22Rv1 (cell line): ENCODE measurements around the gene WASF1.

Experiments
- H3K27ac ChIP-seq: fragments of 450-650 bp; 2 replicates; pipeline ENCODE4 v1.5.1; 2017
- CTCF ChIP-seq: fragments of 450-650 bp; IDR thresholded peaks from 2 replicates; pipeline ENCODE4 v1.5.1; 2017; ENCODE audit warnings: mild to moderate bottlenecking
- ZFX ChIP-seq: fragments of 450-650 bp; IDR thresholded peaks from 2 replicates; pipeline ENCODE4 v1.6.1; 2017; ENCODE audit warnings: antibody characterized with exemption, borderline replicate concordance

WASF1 gene

DNA sequence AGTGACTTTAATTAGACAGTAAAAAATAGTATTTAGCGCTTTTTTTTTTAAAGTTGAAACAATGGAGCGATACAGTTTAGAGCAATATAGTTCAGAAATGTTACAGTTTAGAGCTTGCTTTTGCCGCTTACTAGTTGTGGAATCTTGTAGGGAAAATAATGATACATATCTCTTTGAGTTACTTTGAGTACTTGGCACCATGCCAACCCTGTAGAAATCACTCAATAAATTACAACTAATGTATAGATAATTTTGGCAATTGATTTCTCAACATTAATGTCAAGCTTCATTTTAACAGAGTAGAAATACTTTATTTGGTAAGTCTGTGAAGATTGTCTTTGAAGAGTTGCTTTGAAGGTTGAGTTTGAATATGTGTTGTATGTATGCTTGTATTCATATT lies 28.2 kb upstream of the WASF1 start:
- H3K27ac ChIP-seq: no peak overlapping the region
- TF ChIP-seq ZFX: no peak
- no peak for TF ChIP-seq CTCF

DNA sequence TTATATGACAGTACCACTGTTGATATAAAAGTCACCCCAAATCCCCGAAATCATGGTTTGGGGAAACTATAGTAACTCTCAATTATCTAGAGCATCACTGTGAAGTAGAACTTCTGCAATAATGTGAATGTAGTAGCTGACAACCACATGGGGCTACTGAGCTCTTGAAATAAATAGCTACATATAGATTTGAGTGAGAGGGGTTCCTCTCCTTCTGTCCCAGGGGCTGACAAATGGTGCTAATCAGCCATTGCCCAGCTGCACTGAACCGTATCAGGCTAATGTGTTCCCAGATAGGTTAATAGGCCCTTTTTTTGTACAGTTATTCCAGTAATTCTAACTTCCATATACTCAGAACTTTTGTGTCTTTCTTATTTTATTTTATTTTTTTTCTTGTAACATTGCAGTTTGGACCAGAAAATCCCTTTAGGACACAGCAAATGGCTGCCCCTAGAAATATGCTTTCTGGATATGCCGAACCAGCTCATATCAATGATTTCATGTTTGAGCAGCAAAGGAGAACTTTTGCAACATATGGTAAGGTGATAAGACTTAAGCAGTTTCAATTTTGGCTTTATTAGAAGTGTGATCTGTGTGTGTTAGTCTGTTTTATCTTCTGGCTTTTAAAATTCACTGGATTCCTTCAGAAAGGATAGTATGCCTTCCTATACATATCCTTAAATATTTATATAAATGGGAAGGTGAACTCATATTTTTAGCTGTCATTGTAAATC lies 21.8 kb upstream of the WASF1 start:
- TF ChIP-seq CTCF: no peak
- no peak for TF ChIP-seq ZFX
- H3K27ac ChIP-seq: 0 out of 2 replicates have a peak overlapping the region, but pooled peaks have one; percentile 16

GRCh38 chr6:110198561-110198960 lies 19.1 kb upstream of the WASF1 start:
- H3K27ac ChIP-seq: no peak overlapping the region
- TF ChIP-seq CTCF: no peak
- TF ChIP-seq ZFX: no peak

GRCh38 chr6:110196874-110197273 lies 17.4 kb upstream of the WASF1 start:
- TF ChIP-seq ZFX (no peak), CTCF (no peak)
- no peak overlapping the region for H3K27ac ChIP-seq

DNA sequence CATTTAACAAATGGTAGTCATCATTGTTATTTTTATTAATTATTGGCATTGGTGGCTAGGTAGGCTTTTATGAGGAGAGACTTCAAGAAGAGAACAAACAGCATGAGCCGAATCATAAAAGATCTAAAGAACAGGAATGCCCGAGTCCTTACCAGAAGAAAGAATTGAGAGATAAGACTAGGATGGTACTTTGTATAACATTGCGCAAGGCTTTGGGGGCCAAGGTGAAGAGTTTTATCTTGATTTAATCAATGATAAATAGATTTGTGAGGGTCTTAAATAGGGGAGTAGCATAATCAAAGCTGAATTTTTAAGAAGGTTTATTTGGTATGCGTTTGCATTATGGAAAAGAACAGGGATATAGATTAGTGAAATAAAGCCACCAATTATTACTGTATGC lies 16.2 kb upstream of the WASF1 start:
- H3K27ac ChIP-seq: no peak overlapping the region
- TF ChIP-seq CTCF: no peak
- no peak for TF ChIP-seq ZFX

DNA sequence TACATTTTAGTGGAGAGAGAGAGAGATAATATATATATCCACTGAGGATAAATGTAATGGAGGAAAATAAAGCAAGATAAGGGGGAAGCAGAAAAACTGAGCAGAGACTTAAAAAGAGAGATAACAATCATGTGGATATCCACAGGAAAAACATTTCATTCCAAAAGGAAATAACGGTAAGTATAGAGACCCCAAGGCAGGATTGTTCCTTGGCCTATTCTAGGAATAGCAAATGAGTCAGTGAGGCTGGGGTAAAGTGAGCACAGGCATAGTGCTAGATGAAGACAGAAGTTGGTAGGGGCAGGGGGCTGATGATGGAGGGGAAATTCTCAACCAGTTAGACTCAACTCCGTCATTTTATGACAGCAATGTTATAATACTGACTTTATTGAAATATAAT lies 12.0 kb upstream of the WASF1 start:
- H3K27ac ChIP-seq: no peak overlapping the region
- TF ChIP-seq CTCF (no peak), ZFX (no peak)

DNA sequence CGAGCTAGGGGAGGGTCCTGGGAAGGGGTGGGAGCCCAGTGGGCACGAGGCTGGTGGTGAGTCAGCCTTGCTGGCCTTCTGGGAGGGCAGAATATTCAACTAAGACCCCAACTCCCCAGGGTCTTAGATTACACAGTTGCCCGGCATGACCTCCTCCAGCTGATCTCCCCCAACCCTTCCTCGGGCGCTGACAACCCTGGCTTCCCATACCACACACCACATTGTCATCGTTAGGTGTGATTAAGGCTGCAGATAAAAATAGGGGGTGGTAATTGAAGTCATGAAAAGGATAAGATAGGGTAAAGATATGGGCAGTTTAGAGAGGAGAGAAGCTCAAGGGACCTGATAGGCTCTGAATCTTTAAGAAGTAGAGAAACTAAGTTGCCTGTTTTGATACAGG lies 11.3 kb upstream of the WASF1 start:
- TF ChIP-seq ZFX: no peak
- TF ChIP-seq CTCF: no peak
- H3K27ac ChIP-seq: no peak overlapping the region
